HFFc6 (cell line): ENCODE data around the gene TENM4. TPM values are rescaled to one million over a fixed set of nuclear protein-coding genes. Genes with fewer than 3 reads are reported as not detected.

Experiments
- DNase-seq: peaks from one replicate; pipeline ENCODE4 v3.0.0-alpha.2; 2018
- H3K27ac Mint-ChIP-seq: 2 replicates; pipeline ENCODE4 v1.8.0; 2020; ENCODE audit warnings: mild to moderate bottlenecking, mixed read lengths
- H3K27me3 Mint-ChIP-seq: 2 replicates; pipeline ENCODE4 v1.8.0; 2021; ENCODE audit warnings: mild to moderate bottlenecking, moderate library complexity, mixed read lengths; ENCODE audit not compliant: insufficient read depth
- H3K36me3 Mint-ChIP-seq: 2 replicates; pipeline ENCODE4 v1.8.0; 2021; ENCODE audit warnings: low read depth, mixed read lengths
- H3K4me1 Mint-ChIP-seq: 2 replicates; pipeline ENCODE4 v1.8.0; 2020; ENCODE audit warnings: low read depth, mixed read lengths
- H3K4me3 Mint-ChIP-seq: 2 replicates; pipeline ENCODE4 v1.8.0; 2020; ENCODE audit warnings: mild to moderate bottlenecking, moderate library complexity, mixed read lengths
- H3K9me3 Mint-ChIP-seq: 2 replicates; pipeline ENCODE4 v1.8.0; 2020; ENCODE audit warnings: mild to moderate bottlenecking, mixed read lengths
- total RNA-seq, 6 experiments: library from RNA; stranded (reverse); fragmentation: NEBNext Ultra II Directional; extraction: Animal tissue kit (Norgen Biotek cat#: 25700); gene quantifications; 2 replicates in 1 of 6; 3 replicates in 5 of 6; pipeline ENCODE4 v1.2.3, GENCODE V29; 2021
- TF ChIP-seq, protein P1 (sequence below): fragments of 200-600 bp; sonication (generic); IDR thresholded peaks from 2 replicates; pipeline ENCODE4 v1.5.0; 2021; ENCODE audit warnings: antibody characterized with exemption, mild to moderate bottlenecking

TENM4 gene
- total RNA-seq, 6 experiments from 2014 or later: 20.9 to 45.5 (median 26.5) TPM

DNA sequence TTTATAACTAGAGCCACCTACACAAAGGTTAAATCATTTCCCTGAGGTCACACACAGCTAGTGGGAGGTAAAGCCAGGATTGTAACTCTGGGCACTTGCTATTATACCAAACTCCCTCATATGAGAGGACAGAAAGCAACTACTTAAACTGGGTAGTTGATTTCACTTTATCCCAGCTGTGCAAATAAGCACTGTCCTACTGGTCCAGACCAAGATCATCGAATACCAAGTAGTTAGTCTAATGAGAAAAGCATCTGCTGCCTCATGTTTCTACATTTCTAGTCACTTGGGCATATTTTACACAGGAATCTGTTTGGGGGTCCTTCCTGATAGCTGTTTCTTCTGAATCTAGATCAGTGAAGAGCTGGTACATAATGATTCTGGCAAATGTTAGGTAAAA lies 687.5 kb downstream of the TENM4 start:
- Mint-ChIP-seq H3K27ac (no peak overlapping the region), H3K9me3 (no peaks in the 10 kb centered on the region), H3K4me3 (no peak overlapping the region), H3K4me1 (peaks cover 12% of the 10 kb centered on the region), H3K36me3 (peaks cover 21% of the 10 kb centered on the region), H3K27me3 (no peaks in the 10 kb centered on the region)
- DNase-seq: no peak
- TF ChIP-seq, protein P1, sequence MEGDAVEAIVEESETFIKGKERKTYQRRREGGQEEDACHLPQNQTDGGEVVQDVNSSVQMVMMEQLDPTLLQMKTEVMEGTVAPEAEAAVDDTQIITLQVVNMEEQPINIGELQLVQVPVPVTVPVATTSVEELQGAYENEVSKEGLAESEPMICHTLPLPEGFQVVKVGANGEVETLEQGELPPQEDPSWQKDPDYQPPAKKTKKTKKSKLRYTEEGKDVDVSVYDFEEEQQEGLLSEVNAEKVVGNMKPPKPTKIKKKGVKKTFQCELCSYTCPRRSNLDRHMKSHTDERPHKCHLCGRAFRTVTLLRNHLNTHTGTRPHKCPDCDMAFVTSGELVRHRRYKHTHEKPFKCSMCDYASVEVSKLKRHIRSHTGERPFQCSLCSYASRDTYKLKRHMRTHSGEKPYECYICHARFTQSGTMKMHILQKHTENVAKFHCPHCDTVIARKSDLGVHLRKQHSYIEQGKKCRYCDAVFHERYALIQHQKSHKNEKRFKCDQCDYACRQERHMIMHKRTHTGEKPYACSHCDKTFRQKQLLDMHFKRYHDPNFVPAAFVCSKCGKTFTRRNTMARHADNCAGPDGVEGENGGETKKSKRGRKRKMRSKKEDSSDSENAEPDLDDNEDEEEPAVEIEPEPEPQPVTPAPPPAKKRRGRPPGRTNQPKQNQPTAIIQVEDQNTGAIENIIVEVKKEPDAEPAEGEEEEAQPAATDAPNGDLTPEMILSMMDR: no peak

- no peak for DNase-seq
- Mint-ChIP-seq H3K9me3 (no peaks in the 10 kb centered on the region), H3K27me3 (no peaks in the 10 kb centered on the region), H3K4me1 (peaks cover 12% of the 10 kb centered on the region), H3K4me3 (no peak overlapping the region), H3K36me3 (peaks cover 21% of the 10 kb centered on the region), H3K27ac (no peak overlapping the region)
- TF ChIP-seq, protein P1: no peak
These were observed 688.3 kb downstream of the TENM4 start for GRCh38 chr11:78752494-78752893.

DNA sequence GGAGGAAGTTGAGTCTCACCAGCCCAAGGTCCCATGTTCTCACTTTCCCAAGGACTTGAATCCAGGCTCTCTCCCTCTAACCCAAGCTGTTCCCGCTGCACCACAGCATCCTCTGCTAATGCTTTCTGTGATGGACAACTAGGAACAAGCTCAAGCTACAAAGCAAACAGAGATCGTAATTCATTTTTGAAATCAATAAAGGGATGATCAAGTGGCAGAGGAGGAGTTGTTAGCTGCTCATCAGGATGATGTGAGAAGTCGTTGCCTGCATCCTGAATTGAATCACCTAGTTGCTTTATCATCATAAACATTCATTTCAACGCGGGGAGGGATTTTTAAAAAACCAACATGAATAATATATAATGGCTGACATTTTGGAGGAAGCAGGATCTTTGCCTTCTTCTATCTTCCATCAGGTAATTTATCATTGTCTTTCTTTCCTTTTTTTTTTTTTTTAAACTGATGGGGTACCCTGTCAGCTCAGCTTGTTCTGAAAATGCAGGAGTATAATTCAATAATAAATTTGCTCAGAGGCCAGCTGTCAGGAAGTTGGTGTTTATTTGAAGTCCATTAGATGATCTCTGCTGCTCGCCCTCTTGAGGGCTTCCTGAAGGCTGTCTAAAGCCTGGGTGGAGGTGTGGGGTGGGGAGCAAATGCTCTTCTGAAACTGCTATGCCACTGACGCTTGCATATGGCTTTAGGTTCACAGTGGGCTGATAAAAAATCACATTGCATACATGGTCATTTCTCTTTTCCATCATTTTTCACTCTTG lies 691.7 kb downstream of the TENM4 start:
- no peaks in the 10 kb centered on the region for H3K27me3 Mint-ChIP-seq

DNA sequence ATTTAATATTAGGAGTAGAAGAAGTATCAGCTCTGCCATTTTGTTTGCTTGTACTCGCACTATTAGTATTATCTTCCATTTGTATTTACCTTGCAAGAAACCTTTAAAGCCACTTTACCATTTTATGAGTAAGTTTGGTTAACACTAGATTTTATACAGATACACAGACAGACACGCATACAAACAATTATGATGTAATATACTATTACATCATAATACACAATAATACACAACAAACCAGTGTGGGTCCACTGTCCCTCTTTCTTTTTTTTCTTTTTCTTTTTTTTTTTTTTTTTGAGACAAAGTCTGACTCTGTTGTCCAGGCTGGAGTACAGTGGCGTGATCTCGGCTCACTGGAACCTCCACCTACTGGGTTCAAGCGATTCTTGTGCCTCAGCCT lies 695.9 kb downstream of the TENM4 start:
- H3K4me3 Mint-ChIP-seq: no peak overlapping the region
- no peaks in the 10 kb centered on the region for H3K36me3 Mint-ChIP-seq
- no peaks in the 10 kb centered on the region for H3K9me3 Mint-ChIP-seq
- TF ChIP-seq, protein P1: no peak
- H3K4me1 Mint-ChIP-seq: no peaks in the 10 kb centered on the region
- no peak overlapping the region for H3K27ac Mint-ChIP-seq
- H3K27me3 Mint-ChIP-seq: no peaks in the 10 kb centered on the region
- DNase-seq: no peak

More for the DNA sequence above, 691.7 kb downstream of the TENM4 start:
- H3K27ac Mint-ChIP-seq: no peak overlapping the region
- TF ChIP-seq, protein P1: no peak
- peaks cover 8% of the 10 kb centered on the region; the same call in 1 of the 2 replicates for H3K36me3 Mint-ChIP-seq
- H3K9me3 Mint-ChIP-seq: no peaks in the 10 kb centered on the region
- H3K4me3 Mint-ChIP-seq: no peak overlapping the region
- peaks cover 11% of the 10 kb centered on the region for H3K4me1 Mint-ChIP-seq
- no peak for DNase-seq

GRCh38 chr11:78744202-78744601 lies 696.6 kb downstream of the TENM4 start:
- TF ChIP-seq, protein P1: no peak
- H3K4me3 Mint-ChIP-seq: no peak overlapping the region
- no peaks in the 10 kb centered on the region for H3K36me3 Mint-ChIP-seq
- H3K27ac Mint-ChIP-seq: no peak overlapping the region
- H3K9me3 Mint-ChIP-seq: no peaks in the 10 kb centered on the region
- H3K27me3 Mint-ChIP-seq: no peaks in the 10 kb centered on the region
- no peaks in the 10 kb centered on the region for H3K4me1 Mint-ChIP-seq
- no peak for DNase-seq
